HepG2 (cell line): ENCODE data around the gene ARHGAP29. TPM values are rescaled to one million over a fixed set of nuclear protein-coding genes. Genes with fewer than 3 reads are reported as not detected.
A peak's percentile ranks its signal among the peaks of the same experiment; 100 is the strongest.

Experiments
- ATAC-seq: fragments of 200-7000 bp; cut with Tn5 transposase; 3 replicates; pipeline ENCODE4 v1.9.1; 2020; ENCODE audit warnings: mild to moderate bottlenecking, moderate library complexity
- BruUV-seq: library from RNA; stranded (reverse); fragments of 400-500 nt; replicated peaks from 2 replicates; lab custom pipeline; 2021; lab: Mats Ljungman, UMichigan
- CTCF ChIA-PET: fragments of 300-600 bp; formaldehyde crosslinking; extraction: SDS; loops from one replicate; lab custom pipeline; 2021; ENCODE audit warnings: low total read pairs, inconsistent platforms, low intra/inter-chr PET ratio; lab: Yijun Ruan, JAX
- POLR2A ChIA-PET: fragments of 350-600 bp; sonication (Branson Sonifier 250); formaldehyde crosslinking; loops from one replicate; lab custom pipeline; 2020; ENCODE audit warnings: antibody characterized with exemption, inconsistent platforms; lab: Yijun Ruan, JAX
- DNase-seq: peaks from one replicate; pipeline ENCODE4 v3.0.0-alpha.2; 2015; ENCODE audit warnings: low spot score
- FAIRE-seq: peaks from 3 replicates; lab custom pipeline; 2011; peaks lifted over from hg19 to GRCh38; lab: Jason Lieb, UNC
- H2AFZ ChIP-seq: one replicate; pipeline ENCODE4 v1.6.1; 2011; ENCODE audit warnings: low read length, inconsistent platforms
- H3K27ac ChIP-seq: fragments of 300-600 bp; 3 replicates; pipeline ENCODE4 v1.8.0; 2011; ENCODE audit warnings: mixed run types, mild to moderate bottlenecking, mixed read lengths, low read length, inconsistent platforms; ENCODE audit not compliant: insufficient read depth; ENCODE audit errors: extremely low read length
- H3K27me3 ChIP-seq, 2 experiments: fragments of 200-600 bp in 1 of 2; 2 replicates in 1 of 2; 3 replicates in 1 of 2; pipeline versions ENCODE4 v1.6.0 to v1.8.0; 2011; ENCODE audit warnings: low read length in 2 of 2, mild to moderate bottlenecking in 2 of 2, moderate library complexity in 2 of 2, inconsistent platforms in 1 of 2; ENCODE audit not compliant: insufficient read depth in 2 of 2, control insufficient read depth in 1 of 2
- H3K36me3 ChIP-seq, 2 experiments: fragments of 200-600 bp in 1 of 2; replicated peaks in 1 of 2; 2 replicates in 1 of 2; 3 replicates in 1 of 2; pipeline versions ENCODE4 v1.5.1 to v1.8.0; 2011; ENCODE audit warnings: low read length in 2 of 2, inconsistent platforms in 1 of 2; ENCODE audit not compliant: insufficient read depth in 2 of 2, control insufficient read depth in 1 of 2
- H3K4me1 ChIP-seq: 2 replicates; pipeline ENCODE4 v1.5.1; 2012; ENCODE audit warnings: low read length, inconsistent platforms; ENCODE audit not compliant: insufficient read depth
- H3K4me2 ChIP-seq: 2 replicates; pipeline ENCODE4 v1.6.0; 2011; ENCODE audit warnings: low read depth, low read length, inconsistent platforms
- H3K4me3 ChIP-seq, 3 experiments: fragments of 200-600 bp in 1 of 3; sonication (generic), shearing (Covaris generic) in 1 of 3; replicated peaks in 1 of 3; 2 replicates each; pipeline ENCODE4 v1.5.1; 2011 to 2016; ENCODE audit warnings: low read length in 3 of 3, inconsistent platforms in 2 of 3, low read depth in 2 of 3, mild to moderate bottlenecking in 2 of 3, control low read depth in 1 of 3, mixed read lengths in 1 of 3; ENCODE audit not compliant: insufficient read depth in 1 of 3
- H3K79me2 ChIP-seq: one replicate; pipeline ENCODE4 v1.6.1; 2011; ENCODE audit warnings: low read length, inconsistent platforms; ENCODE audit not compliant: insufficient read depth
- H3K9ac ChIP-seq: 2 replicates; pipeline ENCODE4 v1.6.0; 2011; ENCODE audit warnings: mild to moderate bottlenecking, low read depth, low read length, inconsistent platforms; ENCODE audit not compliant: insufficient read depth
- H3K9me3 ChIP-seq: 2 replicates; pipeline ENCODE4 v1.5.1; 2012; ENCODE audit warnings: mild to moderate bottlenecking, low read length
- H4K20me1 ChIP-seq: 2 replicates; pipeline ENCODE4 v1.6.0; 2011; ENCODE audit warnings: inconsistent platforms, mild to moderate bottlenecking, low read length, moderate library complexity; ENCODE audit not compliant: insufficient read depth
- ADNP ChIP-seq: sonication (generic); formaldehyde crosslinking; IDR thresholded peaks from 2 replicates; pipeline ENCODE4 v1.4.0; 2020; ENCODE audit warnings: missing genetic modification reagents
- CENPX ChIP-seq: sonication (generic); formaldehyde crosslinking; IDR thresholded peaks from 2 replicates; pipeline ENCODE4 v1.9.0; 2021; ENCODE audit warnings: mild to moderate bottlenecking, missing genetic modification reagents, moderate library complexity
- CREB1 ChIP-seq, 2 experiments: fragments of 450-650 bp in 1 of 2; IDR thresholded peaks; 2 replicates each; pipeline ENCODE4 v1.6.1; 2016 to 2017; ENCODE audit warnings: control low read depth in 1 of 2, mild to moderate bottlenecking in 1 of 2, missing compliant biosample characterization in 1 of 2, missing genetic modification characterization in 1 of 2
- RARA ChIP-seq: IDR thresholded peaks from 2 replicates; pipeline ENCODE4 v1.6.1; 2016; ENCODE audit warnings: missing genetic modification reagents, missing compliant biosample characterization
- STAG1 ChIP-seq: sonication (generic); formaldehyde crosslinking; IDR thresholded peaks from 2 replicates; pipeline ENCODE4 v1.4.0; 2020; ENCODE audit warnings: missing genetic modification reagents
- ZNF12 ChIP-seq: sonication (generic); formaldehyde crosslinking; IDR thresholded peaks from 2 replicates; pipeline ENCODE4 v1.5.0; 2020; ENCODE audit warnings: missing genetic modification reagents
- ZNF225 ChIP-seq: sonication (generic); formaldehyde crosslinking; IDR thresholded peaks from 2 replicates; pipeline ENCODE4 v1.4.0; 2020; ENCODE audit warnings: mild to moderate bottlenecking, missing genetic modification reagents
- ZNF282 ChIP-seq: fragments of 450-650 bp; IDR thresholded peaks from 2 replicates; pipeline ENCODE4 v1.6.1; 2018; ENCODE audit not compliant: partially characterized antibody
- WGBS: methylation state at CpG from one replicate; pipeline ENCODE4 v1.1.6; 2017; ENCODE audit warnings: low lambda C conversion rate; 5-methylcytosine and 5-hydroxymethylcytosine counted together
- in situ Hi-C: cut with HindIII; loops from 2 replicates; pipeline ENCODE4 v1.10.0; 2017; ENCODE audit warnings: low pct_unique_long_range_greater_than_20kb; ENCODE audit not compliant: extremely low pct_ligation_motif_present
- intact Hi-C: fragments of 100-400 bp; cut with micrococcal nuclease; formaldehyde crosslinking; loops from one replicate; pipeline ENCODE4 v1.10.0; 2022; ENCODE audit not compliant: unreplicated experiment
- polyA plus RNA-seq, 8 experiments: library from polyadenylated mRNA; depleted of rRNA in 3 of 8; stranded (reverse) in 7 of 8; unstranded in 1 of 8; fragments of >200 nt; fragmentation: Illumina TruSeq in 4 of 8; extraction: Trizol in 4 of 8; gene quantifications; 2 replicates each; pipeline versions ENCODE4 v1.2.1 to v1.2.3, GENCODE V29; 2011 to 2016; ENCODE audit warnings: low read depth in 4 of 8, missing spikeins in 1 of 8, mixed read lengths in 1 of 8; ENCODE audit not compliant: insufficient read depth in 1 of 8
- total RNA-seq, 5 experiments: library from RNA; depleted of rRNA; stranded (reverse); fragments of >200 nt; fragmentation: Illumina TruSeq; extraction: Trizol; gene quantifications; 2 replicates each; pipeline ENCODE4 v1.2.3, GENCODE V29; 2016; ENCODE audit warnings: low read depth in 1 of 5
- TF ChIP-seq, protein P1 (sequence below): sonication (generic); formaldehyde crosslinking; IDR thresholded peaks from 2 replicates; pipeline ENCODE4 v1.8.0; 2022; ENCODE audit warnings: mild to moderate bottlenecking, missing genetic modification reagents, moderate library complexity
- TF ChIP-seq, protein P2 (sequence below): IDR thresholded peaks from 2 replicates; pipeline ENCODE4 v1.6.1; 2016; ENCODE audit warnings: control low read depth
- TF ChIP-seq, protein P3 (sequence below): sonication (generic); formaldehyde crosslinking; IDR thresholded peaks from 2 replicates; pipeline ENCODE4 v1.5.0; 2020; ENCODE audit warnings: mild to moderate bottlenecking, missing genetic modification reagents, borderline replicate concordance
- TF ChIP-seq, protein P4 (sequence below): sonication (generic); formaldehyde crosslinking; IDR thresholded peaks from 2 replicates; pipeline ENCODE4 v1.8.0; 2022; ENCODE audit warnings: missing genetic modification reagents, low read depth, mild to moderate bottlenecking, borderline replicate concordance

Gene ARHGAP29
- total and polyA plus RNA-seq, 2 of the 13 experiments (the other 11 are each of a cell fraction or from before 2014, with no cell fraction given) = 12.8 to 18.3 TPM

DNA sequence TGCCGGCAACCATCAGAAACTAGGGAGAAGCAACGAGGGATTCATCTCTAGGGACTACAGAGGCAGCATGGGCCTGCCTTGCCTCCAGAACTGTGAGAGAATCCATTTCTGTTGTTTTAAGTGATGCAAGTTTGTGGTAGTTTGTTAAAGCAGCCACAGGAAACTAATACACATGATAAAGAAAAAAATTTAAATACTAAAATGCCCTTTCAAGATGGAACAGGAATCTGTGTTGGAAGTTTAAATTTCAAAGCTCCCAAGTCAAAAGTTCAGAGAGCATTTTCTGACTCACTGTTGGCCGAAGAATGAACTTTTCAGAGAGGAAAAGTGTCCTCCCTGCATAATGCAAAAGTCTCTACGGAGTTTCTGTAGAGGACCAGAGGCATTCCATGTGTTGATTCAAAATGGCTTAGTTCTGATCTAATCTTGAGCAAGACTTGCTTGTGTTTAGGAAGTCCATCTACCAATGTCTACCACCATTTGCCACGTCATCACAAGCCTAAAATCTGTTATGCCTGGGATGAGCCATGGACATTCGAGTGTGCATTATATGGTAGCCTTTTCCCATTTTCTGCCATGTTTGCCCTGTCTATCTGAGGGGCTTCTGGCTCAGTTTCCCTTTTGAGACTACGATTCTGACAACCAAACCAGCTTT is 22.4 kb upstream of the ARHGAP29 start:
- Histone ChIP-seq H3K4me2 (peak overlapping the region; percentile 20; the same call in 1 of the 2 replicates), H3K36me3 (no peaks in the 10 kb centered on the region), H4K20me1 (no peaks in the 10 kb centered on the region), H3K4me1 (peaks cover 22% of the 10 kb centered on the region), H3K9ac (no peak overlapping the region), H3K27ac (no peak overlapping the region), H3K9me3 (no peaks in the 10 kb centered on the region), H3K4me3 (no peak overlapping the region), H3K79me2 (no peaks in the 10 kb centered on the region), H2AFZ (no peak overlapping the region), H3K27me3 (no peaks in the 10 kb centered on the region)
- no peak for FAIRE-seq
- in situ Hi-C loops (no loop called here), intact Hi-C loops (no loop called here)
- DNase-seq = no peak
- no peak for ATAC-seq
- CTCF ChIA-PET = no interaction called here
- no TSS peak for BruUV-seq
- TF ChIP-seq, protein P1, sequence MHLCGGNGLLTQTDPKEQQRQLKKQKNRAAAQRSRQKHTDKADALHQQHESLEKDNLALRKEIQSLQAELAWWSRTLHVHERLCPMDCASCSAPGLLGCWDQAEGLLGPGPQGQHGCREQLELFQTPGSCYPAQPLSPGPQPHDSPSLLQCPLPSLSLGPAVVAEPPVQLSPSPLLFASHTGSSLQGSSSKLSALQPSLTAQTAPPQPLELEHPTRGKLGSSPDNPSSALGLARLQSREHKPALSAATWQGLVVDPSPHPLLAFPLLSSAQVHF (CRISPR knock-in tag) = no peak
- TF ChIP-seq ADNP (CRISPR knock-in tag) (no peak), CREB1 (IDR thresholded peaks at IDR 0.05) (peak; percentile 54), CREB1 (CRISPR knock-in tag; IDR thresholded peaks at IDR 0.05) (no peak), ZNF225 (CRISPR knock-in tag) (no peak), ZNF12 (CRISPR knock-in tag) (peak; percentile 91), CENPX (no peak), RARA (CRISPR knock-in tag) (peak; percentile 64; the same call in 1 of the 2 replicates), STAG1 (CRISPR knock-in tag) (no peak), ZNF282 (no peak)
- TF ChIP-seq, protein P2, sequence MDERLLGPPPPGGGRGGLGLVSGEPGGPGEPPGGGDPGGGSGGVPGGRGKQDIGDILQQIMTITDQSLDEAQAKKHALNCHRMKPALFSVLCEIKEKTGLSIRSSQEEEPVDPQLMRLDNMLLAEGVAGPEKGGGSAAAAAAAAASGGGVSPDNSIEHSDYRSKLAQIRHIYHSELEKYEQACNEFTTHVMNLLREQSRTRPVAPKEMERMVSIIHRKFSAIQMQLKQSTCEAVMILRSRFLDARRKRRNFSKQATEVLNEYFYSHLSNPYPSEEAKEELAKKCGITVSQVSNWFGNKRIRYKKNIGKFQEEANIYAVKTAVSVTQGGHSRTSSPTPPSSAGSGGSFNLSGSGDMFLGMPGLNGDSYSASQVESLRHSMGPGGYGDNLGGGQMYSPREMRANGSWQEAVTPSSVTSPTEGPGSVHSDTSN (CRISPR knock-in tag) = no peak
- TF ChIP-seq, protein P3, sequence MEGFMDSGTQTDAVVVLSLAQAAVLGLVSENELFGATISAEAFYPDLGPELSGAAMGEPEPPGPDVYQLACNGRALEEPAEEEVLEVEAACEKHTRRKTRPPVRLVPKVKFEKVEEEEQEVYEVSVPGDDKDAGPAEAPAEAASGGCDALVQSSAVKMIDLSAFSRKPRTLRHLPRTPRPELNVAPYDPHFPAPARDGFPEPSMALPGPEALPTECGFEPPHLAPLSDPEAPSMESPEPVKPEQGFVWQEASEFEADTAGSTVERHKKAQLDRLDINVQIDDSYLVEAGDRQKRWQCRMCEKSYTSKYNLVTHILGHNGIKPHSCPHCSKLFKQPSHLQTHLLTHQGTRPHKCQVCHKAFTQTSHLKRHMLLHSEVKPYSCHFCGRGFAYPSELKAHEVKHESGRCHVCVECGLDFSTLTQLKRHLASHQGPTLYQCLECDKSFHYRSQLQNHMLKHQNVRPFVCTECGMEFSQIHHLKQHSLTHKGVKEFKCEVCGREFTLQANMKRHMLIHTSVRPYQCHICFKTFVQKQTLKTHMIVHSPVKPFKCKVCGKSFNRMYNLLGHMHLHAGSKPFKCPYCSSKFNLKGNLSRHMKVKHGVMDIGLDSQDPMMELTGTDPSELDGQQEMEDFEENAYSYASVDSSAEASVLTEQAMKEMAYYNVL (CRISPR knock-in tag) = no peak
- TF ChIP-seq, protein P4, sequence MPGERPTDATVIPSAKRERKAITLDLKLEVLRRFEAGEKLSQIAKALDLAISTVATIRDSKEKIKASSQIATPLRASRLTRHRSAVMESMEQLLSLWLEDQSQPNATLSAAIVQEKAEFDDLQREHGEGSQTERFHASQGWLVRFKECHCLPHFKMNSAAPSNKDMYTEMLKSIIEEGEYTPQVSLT (CRISPR knock-in tag) = no peak
- POLR2A ChIA-PET = interaction anchor here (1.4 to 2.0 kb wide), 2 partner anchors 12 to 215 kb away, joined by 3 to 10 read pairs; no protein-coding TSS in a partner anchor
- 47% methylated on average over 7 of the region's 7 CpGs for WGBS
